Esophagus (tissue), 2 donors: Measurements from ENCODE around the gene MDK. TPM values are rescaled to one million over a fixed set of nuclear protein-coding genes. Genes with fewer than 3 reads are reported as not detected.

Experiments
- H3K27ac ChIP-seq, 2 donors: one replicate each; pipeline ENCODE4 v1.5.1; 2013; ENCODE audit warnings: low read depth in 2 of 2, mild to moderate bottlenecking in 2 of 2, inconsistent platforms in 1 of 2, low read length in 1 of 2, moderate library complexity in 1 of 2
- H3K27me3 ChIP-seq, 2 donors: one replicate each; pipeline ENCODE4 v1.6.1; 2013; ENCODE audit warnings: low read length in 2 of 2, control low read depth in 1 of 2, mild to moderate bottlenecking in 1 of 2; ENCODE audit not compliant: insufficient read depth in 2 of 2, control insufficient read depth in 1 of 2
- H3K36me3 ChIP-seq, 2 donors: one replicate each; pipeline ENCODE4 v1.6.1; 2013; ENCODE audit warnings: low read length in 1 of 2; ENCODE audit not compliant: control insufficient read depth in 2 of 2, insufficient read depth in 2 of 2
- H3K4me1 ChIP-seq, 2 donors: one replicate each; pipeline ENCODE4 v1.6.1; 2013; ENCODE audit warnings: low read length in 1 of 2; ENCODE audit not compliant: control insufficient read depth in 2 of 2, insufficient read depth in 2 of 2
- H3K4me3 ChIP-seq, 2 donors: one replicate each; pipeline ENCODE4 v1.5.1; 2013; ENCODE audit warnings: low read length in 2 of 2, mild to moderate bottlenecking in 2 of 2, low read depth in 1 of 2, moderate library complexity in 1 of 2
- H3K9me3 ChIP-seq, 2 donors: one replicate each; pipeline ENCODE4 v1.6.1; 2013; ENCODE audit warnings: mild to moderate bottlenecking in 2 of 2, low read depth in 1 of 2, low read length in 1 of 2, moderate library complexity in 1 of 2; ENCODE audit not compliant: control insufficient read depth in 2 of 2, insufficient read depth in 1 of 2
- WGBS, 2 donors: extraction: QIAGEN DNeasy Blood & Tissue Kit; methylation state at CpG; one replicate each; pipeline ENCODE4 v1.1.7; 2013; 5-methylcytosine and 5-hydroxymethylcytosine counted together
- polyA plus RNA-seq, 2 donors: library from polyadenylated mRNA; stranded (reverse); fragments of 200-250 nt; gene quantifications; one replicate each; pipeline ENCODE4 v1.2.3, GENCODE V29; 2013
- donor health status: healthy with polysubstance abuse.
- donor health status: Bipolar disorder and iron deficiency.

The MDK gene
- polyA plus RNA-seq, 2 donors = 19.9 to 24.3 TPM

- H3K27me3 ChIP-seq = no peaks in the 10 kb centered on the region
- WGBS, 2 donors = 87% methylated on average over 13 of the region's 13 CpGs
- no peaks in the 10 kb centered on the region for H3K9me3 ChIP-seq
- no peak overlapping the region for H3K27ac ChIP-seq
- no peaks in the 10 kb centered on the region for H3K36me3 ChIP-seq
- peaks cover 0 to 16% of the 10 kb centered on the region in 2 donors for H3K4me1 ChIP-seq
- no peak overlapping the region for H3K4me3 ChIP-seq
Measured at GRCh38 chr11:46337626-46338345, 43.7 kb upstream of the MDK start.

GRCh38 chr11:46338636-46338987, 42.9 kb upstream of the MDK start:
- WGBS, 2 donors = 36 to 38% methylated on average over 9 of the region's 9 CpGs
- Histone ChIP-seq H3K27me3 (no peaks in the 10 kb centered on the region), H3K4me3 (peak overlapping the region in 1 of 2 donors; percentile 9), H3K27ac (peak overlapping the region; percentile 42 to 78), H3K36me3 (no peaks in the 10 kb centered on the region), H3K4me1 (peaks cover 0 to 7% of the 10 kb centered on the region in 2 donors), H3K9me3 (no peaks in the 10 kb centered on the region)

DNA sequence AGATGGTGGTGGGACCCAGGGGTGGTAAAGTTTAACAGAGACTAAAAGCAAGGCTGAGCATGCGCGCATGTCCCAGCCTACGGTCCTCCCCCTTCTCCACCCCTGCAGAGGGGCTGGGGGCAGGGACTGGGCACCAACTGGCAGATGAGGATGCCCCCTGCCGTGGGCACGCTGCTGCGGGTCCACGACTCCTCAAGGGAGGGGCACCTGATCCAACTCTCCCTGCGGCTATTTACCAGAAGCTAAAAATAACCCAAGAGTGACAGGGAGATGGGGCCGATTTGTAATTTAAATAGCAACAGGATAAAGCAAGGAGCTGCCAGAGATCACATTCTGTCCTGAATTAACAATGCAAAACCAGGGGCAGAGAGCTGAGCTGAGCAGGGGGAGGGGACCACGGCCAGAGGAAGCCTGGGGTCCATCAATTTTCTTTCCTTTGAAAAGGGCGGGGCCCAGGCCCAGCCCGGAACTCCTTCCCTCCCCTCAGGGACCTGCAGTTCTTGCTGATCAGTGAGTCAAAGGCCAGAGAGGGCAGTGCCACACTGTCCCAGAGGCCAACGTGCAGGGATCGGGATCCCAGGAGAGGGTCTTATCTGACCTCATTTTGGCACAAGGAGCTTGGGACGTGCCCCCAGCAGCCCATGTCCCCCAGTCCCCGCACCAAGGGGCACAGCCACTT, 42.3 kb upstream of the MDK start:
- no peaks in the 10 kb centered on the region for H3K36me3 ChIP-seq
- H3K9me3 ChIP-seq = no peaks in the 10 kb centered on the region
- 27 to 28% methylated on average over 16 of the region's 16 CpGs for WGBS, 2 donors
- H3K27ac ChIP-seq = peak overlapping the region; percentile 42 to 78
- no peaks in the 10 kb centered on the region for H3K27me3 ChIP-seq
- H3K4me1 ChIP-seq = peaks cover 0 to 6% of the 10 kb centered on the region in 2 donors
- H3K4me3 ChIP-seq = peak overlapping the region in 1 of 2 donors; percentile 9

DNA sequence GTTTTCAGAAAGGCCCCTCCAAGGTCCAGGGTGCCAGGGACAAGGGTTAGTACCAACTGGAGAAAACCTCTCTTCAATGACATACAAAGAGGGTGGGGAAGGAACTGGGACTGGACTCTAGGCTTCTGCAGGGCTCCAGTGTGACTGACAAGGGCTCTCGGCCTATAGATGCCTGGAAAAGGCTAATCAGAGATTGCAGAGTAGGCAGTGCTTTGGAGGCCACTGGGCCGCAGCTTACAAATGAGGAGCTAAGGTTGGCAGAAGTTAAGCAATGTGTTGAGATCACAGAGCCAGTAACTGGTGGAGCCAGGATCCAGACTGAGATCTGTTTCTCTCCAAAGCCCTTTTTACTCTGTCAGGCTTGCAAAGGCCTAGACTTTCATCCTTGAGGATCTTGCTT, 41.7 kb upstream of the MDK start:
- Histone ChIP-seq H3K27me3 (no peaks in the 10 kb centered on the region), H3K4me1 (peaks cover 0 to 6% of the 10 kb centered on the region in 2 donors), H3K9me3 (no peaks in the 10 kb centered on the region), H3K27ac (peak overlapping the region in 1 of 2 donors; percentile 14), H3K4me3 (no peak overlapping the region), H3K36me3 (no peaks in the 10 kb centered on the region)
- WGBS, 2 donors = 76 to 83% methylated on average over 2 of the region's 2 CpGs

DNA sequence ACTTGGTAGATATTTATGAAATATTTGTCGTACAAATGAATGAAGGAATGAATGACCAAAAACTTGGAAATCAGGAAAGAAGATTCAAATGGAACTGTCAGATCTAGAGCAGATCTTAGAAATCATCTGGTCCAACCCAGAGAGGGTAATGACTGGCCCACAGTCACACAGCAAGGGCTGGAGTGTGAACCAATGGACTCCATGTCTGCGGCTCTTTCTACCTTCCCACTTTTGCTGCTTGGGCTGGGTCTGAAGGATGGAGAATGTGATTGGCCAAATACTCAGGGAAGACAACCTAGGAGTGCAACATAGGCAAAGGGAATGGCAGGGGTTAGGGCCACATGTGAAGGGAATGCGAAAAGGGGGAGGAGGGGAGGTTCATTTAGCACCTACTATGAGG, 40.0 kb upstream of the MDK start:
- H3K27ac ChIP-seq = no peak overlapping the region

GRCh38 chr11:46342239-46342638, 39.2 kb upstream of the MDK start:
- WGBS, 2 donors = 52 to 57% methylated on average over 5 of the region's 5 CpGs
- Histone ChIP-seq H3K4me3 (no peak overlapping the region), H3K4me1 (peaks cover 2 to 15% of the 10 kb centered on the region in 2 donors), H3K27me3 (no peaks in the 10 kb centered on the region), H3K27ac (no peak overlapping the region), H3K9me3 (no peaks in the 10 kb centered on the region), H3K36me3 (no peaks in the 10 kb centered on the region)

More for the DNA sequence above, 40.0 kb upstream of the MDK start:
- Histone ChIP-seq H3K4me1 (peaks cover 2 to 12% of the 10 kb centered on the region in 2 donors), H3K27me3 (no peaks in the 10 kb centered on the region), H3K9me3 (no peaks in the 10 kb centered on the region), H3K36me3 (no peaks in the 10 kb centered on the region), H3K4me3 (no peak overlapping the region)
- 93 to 95% methylated on average over 3 of the region's 3 CpGs for WGBS, 2 donors

DNA sequence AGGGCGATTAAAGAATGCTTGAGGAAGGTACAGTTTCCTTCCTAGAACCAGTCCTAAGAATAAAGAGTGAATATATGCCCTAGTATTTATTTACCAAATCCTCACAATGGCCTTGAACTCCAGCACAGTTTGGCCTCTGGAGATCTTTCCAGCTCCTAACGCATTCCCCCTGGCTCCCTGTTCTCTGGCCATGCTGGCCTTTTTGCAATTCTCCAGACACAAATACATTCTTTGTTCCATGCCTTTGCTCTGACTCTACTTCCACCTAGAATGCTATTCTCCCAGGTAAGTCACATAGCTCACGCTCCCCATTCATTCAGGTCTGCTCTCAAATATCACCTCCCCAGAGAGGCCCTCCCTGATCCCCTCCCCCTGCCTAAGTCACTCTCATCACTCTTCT, 37.9 kb upstream of the MDK start:
- no peaks in the 10 kb centered on the region for H3K36me3 ChIP-seq
- no peak overlapping the region for H3K4me3 ChIP-seq
- no peaks in the 10 kb centered on the region for H3K9me3 ChIP-seq
- peaks cover 2 to 22% of the 10 kb centered on the region in 2 donors for H3K4me1 ChIP-seq
- no peak overlapping the region for H3K27ac ChIP-seq
- 81 to 83% methylated on average over 3 of the region's 3 CpGs for WGBS, 2 donors
- no peaks in the 10 kb centered on the region for H3K27me3 ChIP-seq

DNA sequence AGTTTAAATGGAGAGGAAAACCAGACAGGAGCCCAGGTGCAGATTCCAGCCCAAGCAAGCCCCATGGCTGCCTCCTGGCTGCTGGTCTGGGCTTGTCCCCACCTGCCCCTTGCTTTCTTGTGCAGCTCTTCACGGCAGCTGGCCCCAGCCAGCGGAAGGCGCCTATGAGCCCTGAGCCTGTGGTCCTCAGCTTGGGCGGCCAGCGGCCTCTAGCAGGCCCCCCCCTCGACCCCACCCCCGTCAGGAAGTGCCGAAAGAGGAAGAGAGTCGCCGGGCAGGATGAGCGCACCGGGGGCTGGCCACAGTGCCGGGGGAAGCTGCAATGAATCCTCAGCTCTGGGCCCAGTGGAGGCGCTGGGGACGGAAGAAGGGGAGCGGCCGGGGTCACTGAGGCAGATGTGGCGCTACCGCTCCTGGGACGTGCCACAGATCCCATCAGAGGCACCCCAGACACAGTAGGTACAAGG, 36.3 kb upstream of the MDK start:
- peaks cover 2 to 17% of the 10 kb centered on the region in 2 donors for H3K4me1 ChIP-seq
- WGBS, 2 donors = 33 to 35% methylated on average over 20 of the region's 20 CpGs

DNA sequence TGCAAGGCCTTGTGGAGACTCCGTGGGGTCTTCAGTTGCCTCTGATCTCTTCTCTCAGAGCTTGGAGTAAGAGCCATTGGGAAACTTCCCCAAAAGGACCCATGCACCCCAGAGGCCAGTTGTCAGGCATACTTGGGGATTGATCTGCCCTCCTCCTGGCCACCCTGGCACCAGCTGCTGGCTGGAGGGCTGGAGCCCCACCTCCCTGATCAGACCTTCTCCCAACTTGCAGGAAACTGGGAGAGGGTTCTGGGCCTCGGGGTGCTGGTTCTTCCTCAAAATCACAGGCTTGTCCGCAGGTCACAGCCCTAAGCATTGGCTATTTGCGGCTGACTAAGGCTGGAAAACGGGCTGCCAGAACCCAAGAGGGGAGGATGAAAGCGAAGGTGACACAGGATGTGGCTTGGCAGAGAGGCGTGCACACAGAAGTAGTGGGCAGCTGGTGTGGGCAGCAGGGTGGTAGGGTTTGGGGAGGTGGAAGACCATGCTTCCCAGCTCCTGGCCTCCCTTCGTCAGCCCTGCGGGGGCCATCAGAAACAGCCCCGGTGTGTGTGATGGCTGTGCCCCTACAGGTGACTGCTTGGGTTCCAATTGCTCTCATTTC, 35.5 kb upstream of the MDK start:
- Histone ChIP-seq H3K4me3 (peak overlapping the region; percentile 32 to 36), H3K27ac (peak overlapping the region; percentile 39 to 72), H3K27me3 (no peaks in the 10 kb centered on the region), H3K4me1 (peaks cover 2 to 19% of the 10 kb centered on the region in 2 donors), H3K9me3 (no peaks in the 10 kb centered on the region), H3K36me3 (no peaks in the 10 kb centered on the region)
- WGBS, 2 donors = 43 to 52% methylated on average over 10 of the region's 10 CpGs

More for the DNA sequence above, 36.3 kb upstream of the MDK start:
- Histone ChIP-seq H3K4me3 (peak overlapping the region; percentile 32 to 36), H3K9me3 (no peaks in the 10 kb centered on the region), H3K27me3 (no peaks in the 10 kb centered on the region), H3K27ac (peak overlapping the region; percentile 56 to 72), H3K36me3 (no peaks in the 10 kb centered on the region)
